ENCODE results near the gene DYRK3.

DNA sequence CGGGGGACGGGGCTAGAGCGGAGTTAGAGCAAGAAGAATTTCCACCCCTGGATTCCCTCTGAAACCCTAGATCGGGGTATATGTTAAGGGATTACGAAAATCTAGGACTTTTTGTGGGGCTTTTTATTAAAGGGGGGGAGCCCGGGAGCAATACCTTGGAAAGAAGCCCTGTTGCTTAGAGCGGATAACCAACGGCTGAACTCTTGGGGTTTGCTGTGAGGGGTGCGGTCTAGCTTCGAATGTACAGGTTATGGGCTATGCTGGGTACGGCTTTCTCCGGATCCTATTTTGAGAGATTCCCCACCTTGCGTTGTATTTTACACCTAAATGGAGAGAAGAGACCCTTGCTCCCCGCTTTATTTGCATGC is 626 bp downstream of the DYRK3 start:
- no peak for TF ChIP-seq EP300 (IDR thresholded peaks at IDR 0.05; ENCODE audit: borderline replicate concordance in 1 of 2, low read depth in 2 of 2, low read length in 2 of 2)
- TF ChIP-seq, protein P1, sequence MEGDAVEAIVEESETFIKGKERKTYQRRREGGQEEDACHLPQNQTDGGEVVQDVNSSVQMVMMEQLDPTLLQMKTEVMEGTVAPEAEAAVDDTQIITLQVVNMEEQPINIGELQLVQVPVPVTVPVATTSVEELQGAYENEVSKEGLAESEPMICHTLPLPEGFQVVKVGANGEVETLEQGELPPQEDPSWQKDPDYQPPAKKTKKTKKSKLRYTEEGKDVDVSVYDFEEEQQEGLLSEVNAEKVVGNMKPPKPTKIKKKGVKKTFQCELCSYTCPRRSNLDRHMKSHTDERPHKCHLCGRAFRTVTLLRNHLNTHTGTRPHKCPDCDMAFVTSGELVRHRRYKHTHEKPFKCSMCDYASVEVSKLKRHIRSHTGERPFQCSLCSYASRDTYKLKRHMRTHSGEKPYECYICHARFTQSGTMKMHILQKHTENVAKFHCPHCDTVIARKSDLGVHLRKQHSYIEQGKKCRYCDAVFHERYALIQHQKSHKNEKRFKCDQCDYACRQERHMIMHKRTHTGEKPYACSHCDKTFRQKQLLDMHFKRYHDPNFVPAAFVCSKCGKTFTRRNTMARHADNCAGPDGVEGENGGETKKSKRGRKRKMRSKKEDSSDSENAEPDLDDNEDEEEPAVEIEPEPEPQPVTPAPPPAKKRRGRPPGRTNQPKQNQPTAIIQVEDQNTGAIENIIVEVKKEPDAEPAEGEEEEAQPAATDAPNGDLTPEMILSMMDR (IDR thresholded peaks at IDR 0.05; ENCODE audit: control extremely low read depth in 1 of 3, insufficient read depth in 1 of 3, low read depth in 1 of 3, low read length in 3 of 3) = no peak
- TF ChIP-seq, protein P2, sequence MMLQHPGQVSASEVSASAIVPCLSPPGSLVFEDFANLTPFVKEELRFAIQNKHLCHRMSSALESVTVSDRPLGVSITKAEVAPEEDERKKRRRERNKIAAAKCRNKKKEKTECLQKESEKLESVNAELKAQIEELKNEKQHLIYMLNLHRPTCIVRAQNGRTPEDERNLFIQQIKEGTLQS (IDR thresholded peaks at IDR 0.05; ENCODE audit: insufficient read depth, low read depth, low read length) = no peak
- TF ChIP-seq SRF (IDR thresholded peaks at IDR 0.05; ENCODE audit: low read depth, low read length) = no peak
- TF ChIP-seq POLR2A (IDR thresholded peaks at IDR 0.05; ENCODE audit: control extremely low read depth in 1 of 2, low read depth in 2 of 2, low read length in 2 of 2) = no peak
- TF ChIP-seq MAFK (IDR thresholded peaks at IDR 0.05; ENCODE audit: low read depth, low read length) = no peak
- no peak for TF ChIP-seq POLR2AphosphoS5 (IDR thresholded peaks at IDR 0.05; ENCODE audit: low read depth, low read length)
- TF ChIP-seq CTBP2 (IDR thresholded peaks at IDR 0.05; ENCODE audit: borderline replicate concordance, insufficient read depth, insufficient read length, low read length) = no peak
- TF ChIP-seq RAD21 (IDR thresholded peaks at IDR 0.05 in 1 of 2, conservative IDR thresholded peaks at IDR 0.05 in 1 of 2; ENCODE audit: low read depth in 2 of 2, low read length in 2 of 2) = no peak
- TF ChIP-seq SIX5 (IDR thresholded peaks at IDR 0.05; ENCODE audit: low read depth, low read length) = no peak
- no peak for TF ChIP-seq RXRA (IDR thresholded peaks at IDR 0.05; ENCODE audit: insufficient read depth, low read depth, low read length)
- no peak for TF ChIP-seq SIN3A (conservative IDR thresholded peaks at IDR 0.05 in 1 of 2, IDR thresholded peaks at IDR 0.05 in 1 of 2; ENCODE audit: low read depth in 1 of 2, low read length in 2 of 2)

All from H1 (cell line).